HG03280 (cell line): Measurements from ENCODE around the gene GNB1.
"Not testable (repeated sequence)": the region's sequence is repeated elsewhere in the genome, so short reads cannot be mapped to it uniquely, and the experiment has no call there.

Experiments used
- ATAC-seq: cut with Tn5 transposase; IDR thresholded peaks from one replicate; pipeline ENCODE4 v1.9.1; 2021; ENCODE audit warnings: mild to moderate bottlenecking, moderate library complexity; ENCODE audit not compliant: unreplicated experiment

GNB1 gene

GRCh38 chr1:1892079-1892762, 1.3 kb upstream of the GNB1 start:
- no peak for ATAC-seq

GRCh38 chr1:1891349-1892078, 627 bp upstream of the GNB1 start:
- peak; percentile 8 for ATAC-seq

GRCh38 chr1:1889847-1890505, 911 bp downstream of the GNB1 start:
- peak; percentile 34 for ATAC-seq

- ATAC-seq: no peak
Observed at GRCh38 chr1:1889090-1889750, 1.7 kb downstream of the GNB1 start.

DNA sequence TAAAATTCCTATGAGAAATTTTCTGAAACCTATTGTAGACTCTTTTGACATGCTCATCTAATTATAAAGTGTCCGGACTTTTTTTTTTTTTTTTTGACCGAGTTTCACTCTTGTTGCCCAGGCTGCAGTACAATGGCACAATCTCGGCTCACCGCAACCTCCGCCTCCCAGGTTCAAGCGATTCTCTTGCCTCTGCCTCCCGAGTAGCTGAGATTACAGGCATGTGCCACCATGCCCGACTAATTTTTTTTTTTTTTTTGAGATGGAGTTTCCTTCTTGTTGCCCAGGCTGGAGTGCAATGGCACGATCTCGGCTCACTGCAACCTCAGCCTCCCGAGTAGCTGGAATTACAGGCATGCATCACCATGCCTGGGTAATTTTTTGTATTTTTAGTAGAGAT, 7.0 kb downstream of the GNB1 start:
- ATAC-seq: not testable (repeated sequence)

GRCh38 chr1:1883092-1883873, 7.6 kb downstream of the GNB1 start:
- no peak for ATAC-seq

DNA sequence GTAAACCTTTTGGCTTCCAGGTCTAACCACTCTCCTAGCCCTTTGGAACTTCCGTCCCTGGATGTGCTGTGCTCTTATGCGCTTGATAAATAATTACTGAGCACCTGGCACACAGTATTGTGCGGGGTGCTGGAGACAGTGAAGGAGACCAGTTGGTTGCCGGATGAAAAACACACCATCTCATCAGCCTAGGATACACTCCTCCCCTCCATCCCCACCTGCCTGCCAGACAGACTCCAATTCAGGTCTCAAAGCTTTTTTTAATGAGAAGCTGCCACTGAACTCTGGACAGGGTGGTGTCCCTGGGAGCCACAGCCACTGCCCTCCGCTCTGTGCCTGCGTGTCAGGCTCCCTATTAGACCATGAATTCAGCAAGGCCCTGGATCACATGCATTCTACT, 9.2 kb downstream of the GNB1 start:
- no peak for ATAC-seq

DNA sequence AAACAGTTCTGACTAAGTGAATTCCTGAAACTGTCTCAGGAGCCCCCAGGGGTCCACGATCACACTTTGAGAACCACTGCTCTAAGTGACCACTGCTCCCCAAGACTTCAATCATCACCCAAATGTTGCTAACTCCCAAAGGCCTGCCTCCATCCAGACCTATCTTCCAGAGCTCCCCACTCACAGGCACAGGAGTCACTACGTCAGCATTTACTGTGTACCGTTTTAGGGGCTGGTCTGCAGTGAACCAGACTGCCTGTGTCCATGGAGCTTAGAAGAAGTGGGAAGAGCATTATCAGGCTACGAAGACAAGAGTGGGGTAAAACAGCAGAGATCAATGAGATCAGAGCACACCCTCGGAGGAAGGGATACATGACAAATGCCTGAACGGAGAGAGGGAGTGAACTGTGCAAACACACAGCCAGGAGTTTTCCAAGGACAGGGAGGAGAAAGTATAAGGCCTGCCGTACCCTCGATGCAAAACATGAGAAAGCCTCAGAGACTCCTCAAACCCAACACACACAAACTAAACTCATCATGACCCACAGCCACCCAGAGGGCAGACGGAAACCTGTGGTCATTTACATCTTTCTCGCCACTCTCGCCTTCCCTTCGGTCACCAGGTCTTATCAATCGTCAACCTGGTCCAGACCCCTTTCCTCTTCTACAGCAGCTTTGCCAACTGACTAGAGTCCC, 10.1 kb downstream of the GNB1 start:
- ATAC-seq: no peak

- no peak for ATAC-seq
Observed at GRCh38 chr1:1879942-1880341, 10.9 kb downstream of the GNB1 start.

GRCh38 chr1:1877865-1878436, 12.9 kb downstream of the GNB1 start:
- ATAC-seq: no peak

- ATAC-seq: no peak
Observed at GRCh38 chr1:1876335-1876930, 14.5 kb downstream of the GNB1 start.

DNA sequence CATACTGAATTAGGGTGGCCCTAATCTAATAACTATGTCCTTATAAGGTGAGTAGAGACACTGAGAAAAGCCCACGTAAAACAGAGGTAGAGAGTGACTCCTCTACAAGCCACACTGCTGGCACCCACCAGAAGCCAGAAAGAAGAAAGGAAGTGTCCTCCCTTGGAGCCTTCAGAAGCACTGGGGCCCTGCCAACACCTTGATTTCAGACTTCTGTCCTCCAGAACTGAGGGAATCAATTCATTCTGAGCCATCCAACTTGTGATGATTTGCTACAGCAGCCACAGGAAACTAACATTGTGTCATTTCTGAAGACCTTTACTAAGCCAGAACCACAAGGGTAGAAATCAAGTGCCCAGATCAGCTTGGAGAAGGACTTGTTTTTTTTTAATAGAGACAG, 15.0 kb downstream of the GNB1 start:
- no peak for ATAC-seq

DNA sequence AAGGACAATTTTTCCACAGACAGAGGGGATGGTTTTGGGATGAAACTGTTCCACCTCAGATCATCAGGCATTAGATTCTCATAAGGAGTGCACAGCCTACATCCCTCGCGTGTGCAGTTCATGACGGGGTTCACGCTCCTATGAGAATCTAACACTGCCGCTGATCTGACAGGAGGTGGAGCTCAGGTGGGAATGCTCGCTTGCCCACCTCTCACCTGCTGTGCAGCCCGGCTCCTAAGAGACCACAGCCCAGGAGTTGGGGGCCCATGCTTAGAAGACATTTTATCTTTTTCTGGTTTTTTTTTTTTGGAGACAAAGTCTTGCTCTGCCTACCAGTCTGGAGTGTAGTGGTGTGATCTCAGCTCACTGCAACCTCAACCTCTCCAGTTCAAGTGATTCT, 16.0 kb downstream of the GNB1 start:
- ATAC-seq: no peak

GRCh38 chr1:1873186-1873585, 17.7 kb downstream of the GNB1 start:
- no peak for ATAC-seq

DNA sequence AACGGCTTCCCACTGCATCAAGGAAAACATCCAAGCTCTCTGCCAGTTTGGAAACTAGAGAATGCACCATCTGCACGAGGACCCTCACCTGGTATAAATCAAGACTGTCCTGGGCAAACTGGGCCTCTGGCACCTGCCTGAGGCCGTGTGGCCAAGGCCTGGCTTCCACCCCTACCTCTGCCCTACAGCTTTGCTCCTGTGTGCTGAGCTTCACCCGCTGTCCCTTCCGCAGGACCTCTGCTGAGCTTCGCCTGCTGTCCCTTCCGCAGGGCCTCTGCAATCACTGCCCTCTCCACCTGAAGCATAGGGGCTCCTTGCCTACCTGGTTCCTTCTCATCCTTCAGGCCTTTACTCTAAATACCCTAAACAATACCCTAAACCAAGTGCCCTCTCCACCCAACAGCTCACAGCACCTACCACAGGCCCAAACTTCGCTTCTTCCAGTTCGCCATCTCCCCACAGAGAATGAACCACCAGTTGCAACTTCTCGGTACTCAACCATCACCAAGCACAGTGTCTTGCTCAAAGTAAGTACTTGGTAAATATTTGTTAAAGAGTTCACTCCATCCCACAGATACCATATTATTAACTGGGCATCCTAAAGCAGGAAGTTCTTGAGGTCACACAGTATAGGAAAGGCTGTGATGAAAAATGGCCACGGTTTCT, 18.4 kb downstream of the GNB1 start:
- ATAC-seq: no peak

DNA sequence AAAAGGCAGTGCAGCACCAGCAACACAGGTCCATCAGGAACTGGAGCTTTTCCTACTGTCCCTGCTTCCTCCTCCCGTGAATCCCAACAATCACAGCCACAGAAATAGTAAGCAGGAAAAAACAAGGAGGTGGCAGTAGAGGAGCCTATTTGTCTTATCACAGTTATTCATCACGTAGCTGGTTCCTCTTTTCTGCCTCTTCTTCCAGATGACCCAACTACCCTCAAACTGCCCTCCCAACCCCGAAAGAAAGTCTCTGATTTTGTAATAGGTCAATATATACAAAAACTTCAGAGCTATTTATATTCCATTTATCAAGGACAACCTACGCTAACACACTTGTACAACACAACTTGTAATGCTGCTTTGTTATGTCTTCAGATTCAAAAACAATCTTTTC, 21.4 kb downstream of the GNB1 start:
- ATAC-seq: no peak

DNA sequence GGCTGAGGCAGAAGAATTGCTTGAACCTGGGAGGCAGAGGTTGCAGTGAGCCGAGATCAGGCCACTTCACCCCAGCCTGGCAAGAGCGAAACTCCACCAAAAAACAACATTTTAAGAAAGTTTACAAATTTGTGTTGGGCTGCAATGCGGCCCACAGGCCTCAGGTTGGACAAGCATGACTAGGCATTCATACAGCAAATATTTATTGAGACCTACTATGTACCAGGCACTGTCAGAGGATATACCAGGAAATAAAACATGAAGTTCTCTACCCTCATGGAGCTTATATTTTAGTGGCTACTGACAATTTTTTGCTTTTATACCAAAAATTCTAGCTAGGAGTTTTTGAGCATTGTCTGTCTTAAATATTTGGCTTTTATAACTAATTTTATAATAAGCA, 23.7 kb downstream of the GNB1 start:
- ATAC-seq: no peak

GRCh38 chr1:1862905-1863547, 27.9 kb downstream of the GNB1 start:
- ATAC-seq: no peak
